ENCODE measurements around the gene KLHDC4. TPM values are rescaled to one million over a fixed set of nuclear protein-coding genes. Genes with fewer than 3 reads are reported as not detected.

KLHDC4 gene
- total and polyA plus RNA-seq, 4 donors = 8.2 to 27.6 (median 14.2) TPM

DNA sequence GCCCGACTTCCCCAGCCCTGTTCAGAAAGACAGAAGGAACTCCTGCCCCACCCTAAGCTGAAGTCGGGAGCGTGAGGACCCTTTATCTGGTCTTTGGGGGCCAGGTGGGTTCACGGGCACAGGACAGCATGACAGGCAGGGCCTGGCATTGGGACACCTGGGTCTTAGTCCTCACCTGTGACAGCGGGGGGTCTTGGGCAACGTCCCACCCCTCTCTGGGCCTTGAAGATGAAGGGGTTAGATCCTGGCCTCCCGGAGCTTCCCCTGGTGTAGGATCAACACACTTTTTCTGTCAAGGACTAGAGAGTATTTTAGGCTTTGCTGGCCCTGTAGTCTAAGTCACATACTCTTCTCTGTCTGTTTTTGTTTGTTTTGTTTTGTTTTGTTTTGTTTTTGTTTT lies 98.3 kb downstream of the KLHDC4 start:
- Histone ChIP-seq H3K36me3 (ENCODE audit: control insufficient read depth in 4 of 4, insufficient read depth in 3 of 4, low read depth in 1 of 4, low read length in 3 of 4) (no peaks in the 10 kb centered on the region), H3K27me3 (ENCODE audit: control insufficient read depth in 4 of 4, insufficient read depth in 4 of 4, low read length in 3 of 4) (no peaks in the 10 kb centered on the region)
- no peak for TF ChIP-seq NR2F2 (IDR thresholded peaks at IDR 0.05)
- no peak for TF ChIP-seq HNF4A (conservative IDR thresholded peaks at IDR 0.05)
- TF ChIP-seq, protein P1, sequence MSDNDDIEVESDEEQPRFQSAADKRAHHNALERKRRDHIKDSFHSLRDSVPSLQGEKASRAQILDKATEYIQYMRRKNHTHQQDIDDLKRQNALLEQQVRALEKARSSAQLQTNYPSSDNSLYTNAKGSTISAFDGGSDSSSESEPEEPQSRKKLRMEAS (IDR thresholded peaks at IDR 0.05) = no peak
- TF ChIP-seq GABPA (IDR thresholded peaks at IDR 0.05 in 1 of 2, conservative IDR thresholded peaks at IDR 0.05 in 1 of 2) = no peak
- TF ChIP-seq, protein P2, sequence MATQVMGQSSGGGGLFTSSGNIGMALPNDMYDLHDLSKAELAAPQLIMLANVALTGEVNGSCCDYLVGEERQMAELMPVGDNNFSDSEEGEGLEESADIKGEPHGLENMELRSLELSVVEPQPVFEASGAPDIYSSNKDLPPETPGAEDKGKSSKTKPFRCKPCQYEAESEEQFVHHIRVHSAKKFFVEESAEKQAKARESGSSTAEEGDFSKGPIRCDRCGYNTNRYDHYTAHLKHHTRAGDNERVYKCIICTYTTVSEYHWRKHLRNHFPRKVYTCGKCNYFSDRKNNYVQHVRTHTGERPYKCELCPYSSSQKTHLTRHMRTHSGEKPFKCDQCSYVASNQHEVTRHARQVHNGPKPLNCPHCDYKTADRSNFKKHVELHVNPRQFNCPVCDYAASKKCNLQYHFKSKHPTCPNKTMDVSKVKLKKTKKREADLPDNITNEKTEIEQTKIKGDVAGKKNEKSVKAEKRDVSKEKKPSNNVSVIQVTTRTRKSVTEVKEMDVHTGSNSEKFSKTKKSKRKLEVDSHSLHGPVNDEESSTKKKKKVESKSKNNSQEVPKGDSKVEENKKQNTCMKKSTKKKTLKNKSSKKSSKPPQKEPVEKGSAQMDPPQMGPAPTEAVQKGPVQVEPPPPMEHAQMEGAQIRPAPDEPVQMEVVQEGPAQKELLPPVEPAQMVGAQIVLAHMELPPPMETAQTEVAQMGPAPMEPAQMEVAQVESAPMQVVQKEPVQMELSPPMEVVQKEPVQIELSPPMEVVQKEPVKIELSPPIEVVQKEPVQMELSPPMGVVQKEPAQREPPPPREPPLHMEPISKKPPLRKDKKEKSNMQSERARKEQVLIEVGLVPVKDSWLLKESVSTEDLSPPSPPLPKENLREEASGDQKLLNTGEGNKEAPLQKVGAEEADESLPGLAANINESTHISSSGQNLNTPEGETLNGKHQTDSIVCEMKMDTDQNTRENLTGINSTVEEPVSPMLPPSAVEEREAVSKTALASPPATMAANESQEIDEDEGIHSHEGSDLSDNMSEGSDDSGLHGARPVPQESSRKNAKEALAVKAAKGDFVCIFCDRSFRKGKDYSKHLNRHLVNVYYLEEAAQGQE (IDR thresholded peaks at IDR 0.05) = no peak
- TF ChIP-seq RXRA (IDR thresholded peaks at IDR 0.05) = no peak
- no peak for TF ChIP-seq YY1 (IDR thresholded peaks at IDR 0.05)
- no peak for TF ChIP-seq FOXA2 (IDR thresholded peaks at IDR 0.05)
- no peak for TF ChIP-seq HNF4G (IDR thresholded peaks at IDR 0.05)
- no peak for TF ChIP-seq JUND (IDR thresholded peaks at IDR 0.05)
- TF ChIP-seq, protein P3, sequence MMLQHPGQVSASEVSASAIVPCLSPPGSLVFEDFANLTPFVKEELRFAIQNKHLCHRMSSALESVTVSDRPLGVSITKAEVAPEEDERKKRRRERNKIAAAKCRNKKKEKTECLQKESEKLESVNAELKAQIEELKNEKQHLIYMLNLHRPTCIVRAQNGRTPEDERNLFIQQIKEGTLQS (IDR thresholded peaks at IDR 0.05) = no peak
- TF ChIP-seq, protein P4, sequence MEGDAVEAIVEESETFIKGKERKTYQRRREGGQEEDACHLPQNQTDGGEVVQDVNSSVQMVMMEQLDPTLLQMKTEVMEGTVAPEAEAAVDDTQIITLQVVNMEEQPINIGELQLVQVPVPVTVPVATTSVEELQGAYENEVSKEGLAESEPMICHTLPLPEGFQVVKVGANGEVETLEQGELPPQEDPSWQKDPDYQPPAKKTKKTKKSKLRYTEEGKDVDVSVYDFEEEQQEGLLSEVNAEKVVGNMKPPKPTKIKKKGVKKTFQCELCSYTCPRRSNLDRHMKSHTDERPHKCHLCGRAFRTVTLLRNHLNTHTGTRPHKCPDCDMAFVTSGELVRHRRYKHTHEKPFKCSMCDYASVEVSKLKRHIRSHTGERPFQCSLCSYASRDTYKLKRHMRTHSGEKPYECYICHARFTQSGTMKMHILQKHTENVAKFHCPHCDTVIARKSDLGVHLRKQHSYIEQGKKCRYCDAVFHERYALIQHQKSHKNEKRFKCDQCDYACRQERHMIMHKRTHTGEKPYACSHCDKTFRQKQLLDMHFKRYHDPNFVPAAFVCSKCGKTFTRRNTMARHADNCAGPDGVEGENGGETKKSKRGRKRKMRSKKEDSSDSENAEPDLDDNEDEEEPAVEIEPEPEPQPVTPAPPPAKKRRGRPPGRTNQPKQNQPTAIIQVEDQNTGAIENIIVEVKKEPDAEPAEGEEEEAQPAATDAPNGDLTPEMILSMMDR (IDR thresholded peaks at IDR 0.05; ENCODE audit: low read depth, low read length, missing input control) = no peak
- no peak for TF ChIP-seq EGR1 (IDR thresholded peaks at IDR 0.05; ENCODE audit: low read depth in 2 of 2)
- TF ChIP-seq RAD21 (IDR thresholded peaks at IDR 0.05) = no peak
- no peak for TF ChIP-seq FOXA1 (IDR thresholded peaks at IDR 0.05)
- no peak for TF ChIP-seq SP1 (IDR thresholded peaks at IDR 0.05)
- TF ChIP-seq TAF1 (conservative IDR thresholded peaks at IDR 0.05) = no peak
- TF ChIP-seq, protein P5, sequence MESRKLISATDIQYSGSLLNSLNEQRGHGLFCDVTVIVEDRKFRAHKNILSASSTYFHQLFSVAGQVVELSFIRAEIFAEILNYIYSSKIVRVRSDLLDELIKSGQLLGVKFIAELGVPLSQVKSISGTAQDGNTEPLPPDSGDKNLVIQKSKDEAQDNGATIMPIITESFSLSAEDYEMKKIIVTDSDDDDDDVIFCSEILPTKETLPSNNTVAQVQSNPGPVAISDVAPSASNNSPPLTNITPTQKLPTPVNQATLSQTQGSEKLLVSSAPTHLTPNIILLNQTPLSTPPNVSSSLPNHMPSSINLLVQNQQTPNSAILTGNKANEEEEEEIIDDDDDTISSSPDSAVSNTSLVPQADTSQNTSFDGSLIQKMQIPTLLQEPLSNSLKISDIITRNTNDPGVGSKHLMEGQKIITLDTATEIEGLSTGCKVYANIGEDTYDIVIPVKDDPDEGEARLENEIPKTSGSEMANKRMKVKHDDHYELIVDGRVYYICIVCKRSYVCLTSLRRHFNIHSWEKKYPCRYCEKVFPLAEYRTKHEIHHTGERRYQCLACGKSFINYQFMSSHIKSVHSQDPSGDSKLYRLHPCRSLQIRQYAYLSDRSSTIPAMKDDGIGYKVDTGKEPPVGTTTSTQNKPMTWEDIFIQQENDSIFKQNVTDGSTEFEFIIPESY (IDR thresholded peaks at IDR 0.05) = no peak

More for the DNA sequence above, 98.3 kb downstream of the KLHDC4 start:
- Histone ChIP-seq H3K9ac (ENCODE audit: low read depth in 1 of 2, low read length in 2 of 2) (no peak overlapping the region), H3K27ac (ENCODE audit: low read depth in 1 of 2, low read length in 2 of 2) (no peak overlapping the region), H3K4me1 (ENCODE audit: control insufficient read depth in 4 of 4, insufficient read depth in 4 of 4, low read length in 3 of 4) (no peaks in the 10 kb centered on the region), H3K9me3 (ENCODE audit: control insufficient read depth in 4 of 4, low read length in 3 of 4) (no peaks in the 10 kb centered on the region), H3K4me3 (ENCODE audit: low read depth in 1 of 3, low read length in 3 of 3) (no peak overlapping the region)
- 74% methylated on average over 7 of the region's 7 CpGs for WGBS
- DNase-seq (ENCODE audit: low spot score) = no peak

Measured in liver (tissue), 9 donors.